GM19099 (cell line): ENCODE results near the gene INPP5K.

ENCODE experiments used
- POLR2A ChIP-seq: IDR thresholded peaks from 3 replicates; pipeline ENCODE4 v1.6.1; 2011; ENCODE audit warnings: low read depth; ENCODE audit not compliant: insufficient read length; ENCODE audit errors: extremely low read depth

The INPP5K gene

GRCh38 chr17:1470755-1471462, 45.5 kb downstream of the INPP5K start:
- TF ChIP-seq POLR2A = no peak

DNA sequence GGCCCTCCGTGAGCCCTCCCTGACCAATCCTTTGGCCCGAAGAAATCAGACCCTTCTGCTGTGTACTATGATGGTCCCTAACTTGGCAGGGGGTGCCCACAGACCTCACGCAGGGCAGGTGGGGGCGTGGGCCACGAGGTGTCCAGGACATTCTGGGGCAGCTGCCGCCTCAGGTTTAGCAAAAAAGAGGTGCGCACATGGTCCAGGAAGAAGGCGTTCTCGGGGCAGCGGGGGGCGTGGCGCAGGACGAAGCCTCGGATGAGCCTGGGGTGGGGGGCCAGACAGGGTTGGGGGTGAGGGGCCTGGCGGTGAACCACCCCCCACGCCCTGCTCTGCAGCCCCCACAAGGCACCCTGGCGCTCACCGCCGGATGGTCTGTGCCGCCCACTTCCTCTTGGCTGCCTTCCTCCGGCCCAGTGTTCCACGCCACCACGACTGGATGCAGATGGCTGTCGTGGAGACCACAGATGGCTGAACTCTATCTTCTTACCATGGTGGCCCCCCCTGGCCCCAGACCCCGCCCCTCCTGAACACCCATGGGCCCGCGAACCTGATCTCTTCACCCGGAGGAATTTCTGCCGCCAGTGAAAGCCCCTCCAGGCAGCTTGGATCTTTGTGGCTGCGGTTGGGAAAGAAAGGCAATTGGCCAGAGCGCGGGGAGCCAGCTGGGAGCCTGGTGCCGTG, 46.2 kb downstream of the INPP5K start:
- no peak for TF ChIP-seq POLR2A

DNA sequence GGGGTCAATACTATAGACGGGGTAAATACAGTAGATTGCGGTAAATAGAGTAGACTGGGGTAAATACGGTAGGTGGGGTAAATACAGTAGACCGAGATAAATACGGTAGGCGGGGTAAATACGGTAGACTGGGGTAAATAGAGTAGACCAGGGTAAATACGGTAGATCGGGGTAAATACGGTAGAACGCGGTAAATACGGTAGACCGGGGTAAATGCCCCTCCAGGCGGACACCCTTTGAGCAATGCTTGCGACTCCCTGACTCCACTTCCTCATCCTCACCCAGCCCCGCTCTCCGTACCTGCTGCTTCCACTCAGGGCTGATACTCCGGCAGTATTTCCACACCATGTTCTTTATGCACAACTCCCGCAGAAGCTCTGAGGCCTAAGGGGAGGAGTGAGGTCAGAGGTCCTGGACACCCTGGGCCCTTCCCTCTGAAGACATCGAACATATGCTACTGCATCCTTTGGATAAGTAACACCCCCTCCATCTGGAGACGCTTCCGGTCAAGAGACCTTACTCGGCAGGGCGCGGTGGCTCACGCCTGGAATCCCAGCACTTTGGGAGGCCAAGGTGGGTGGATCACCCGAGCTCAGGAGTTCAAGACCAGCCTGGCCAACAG, 47.1 kb downstream of the INPP5K start:
- TF ChIP-seq POLR2A = no peak

GRCh38 chr17:1467898-1468492, 48.4 kb downstream of the INPP5K start:
- TF ChIP-seq POLR2A = no peak

DNA sequence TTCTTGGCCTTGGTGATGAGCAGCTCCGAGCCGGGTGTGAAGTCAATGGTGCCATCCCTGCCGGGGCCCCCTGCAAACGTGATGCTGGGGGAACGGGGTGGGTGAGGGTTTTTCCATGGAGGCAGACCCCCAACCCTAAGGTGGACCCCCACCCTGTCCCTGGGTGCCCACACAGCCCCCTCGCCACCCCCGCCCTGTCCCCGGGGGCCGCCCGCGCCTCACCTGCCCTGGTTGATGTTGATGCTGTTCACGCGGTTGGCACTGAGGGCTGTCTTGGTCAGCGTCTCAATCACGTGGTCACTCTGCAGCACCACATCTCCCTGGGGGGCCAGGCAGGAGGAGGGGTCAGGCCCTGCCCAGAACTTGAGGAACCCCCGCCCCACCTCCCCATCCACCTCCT, 49.2 kb downstream of the INPP5K start:
- TF ChIP-seq POLR2A = no peak

GRCh38 chr17:1464186-1464585, 52.2 kb downstream of the INPP5K start:
- no peak for TF ChIP-seq POLR2A

DNA sequence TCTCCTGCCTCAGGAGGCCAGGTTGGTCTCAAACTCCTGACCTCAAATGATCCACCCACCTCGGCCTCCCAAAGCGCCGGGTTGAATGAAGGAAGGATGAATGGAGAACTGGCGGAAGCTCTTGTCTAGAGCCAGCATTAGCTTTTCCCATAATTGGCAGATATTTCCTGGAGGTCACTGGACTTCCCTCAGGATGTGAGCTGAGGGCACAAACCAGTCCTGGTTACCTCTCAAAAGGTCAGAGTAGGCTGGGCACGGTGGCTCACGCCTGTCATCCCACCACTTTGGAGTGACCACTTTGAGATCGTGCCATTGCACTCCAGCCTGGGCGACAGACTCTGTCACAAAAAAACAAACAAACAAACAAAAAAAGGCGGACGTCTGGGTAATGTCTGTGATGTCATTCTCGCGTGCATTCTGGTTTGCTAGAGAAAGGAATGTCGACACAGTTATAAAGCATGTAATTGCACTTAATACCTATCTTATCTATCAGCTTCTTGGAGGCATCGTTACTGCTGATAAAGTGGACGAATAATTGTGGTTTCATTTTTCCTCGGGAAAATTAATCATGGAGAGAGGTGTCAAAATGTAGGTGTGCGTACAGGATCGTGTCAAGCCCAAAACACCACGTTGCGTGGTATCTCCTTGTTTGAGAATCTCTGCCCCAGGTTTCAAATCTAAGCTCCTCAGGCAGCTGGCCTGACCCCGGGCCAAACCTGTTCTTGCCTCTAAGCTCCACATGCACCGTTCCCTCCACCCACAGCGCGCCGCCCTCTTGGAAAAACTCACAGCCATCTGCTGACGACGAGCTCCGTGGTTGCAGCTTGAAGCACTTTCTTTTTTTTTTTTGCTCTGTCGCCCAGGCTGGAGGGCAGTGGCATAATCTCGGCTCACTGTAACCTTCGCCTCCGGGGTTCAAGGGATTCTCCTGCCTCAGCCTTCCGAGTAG, 54.0 kb downstream of the INPP5K start:
- TF ChIP-seq POLR2A = no peak

DNA sequence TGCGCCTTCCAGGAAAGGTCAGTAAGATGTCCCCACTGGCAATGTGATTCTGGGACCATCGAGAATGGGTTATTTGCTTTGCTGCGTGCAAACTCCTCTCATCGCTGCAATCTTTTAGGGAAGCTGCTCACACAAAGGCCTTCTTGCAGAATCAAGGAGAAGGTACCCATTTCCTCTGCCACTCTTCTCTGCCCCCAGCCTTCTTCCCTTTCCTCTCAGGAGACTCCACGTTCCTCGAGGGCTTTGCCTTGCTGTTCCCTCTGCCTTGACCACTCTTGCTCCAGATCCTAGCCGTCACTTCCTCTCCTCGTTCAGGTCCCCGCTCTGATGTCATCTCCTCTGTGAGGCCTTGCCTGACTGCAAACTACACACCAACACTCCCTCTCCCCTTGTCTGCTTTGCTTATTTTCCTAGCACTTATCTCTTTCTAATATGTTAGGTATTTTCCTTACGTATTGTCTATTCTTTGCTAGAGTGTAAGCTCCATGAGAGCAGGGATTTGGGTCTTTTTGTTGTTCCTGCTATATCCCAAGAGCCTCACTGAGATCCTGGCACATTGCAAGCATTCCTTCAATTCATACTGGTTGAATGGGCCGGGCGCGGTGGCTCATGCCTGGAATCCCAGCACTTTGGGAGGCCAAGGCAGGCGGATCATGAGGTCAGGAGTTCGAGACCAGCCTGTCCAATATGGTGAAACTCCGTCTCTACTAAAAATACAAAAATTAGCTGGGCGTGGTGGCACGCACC, 55.0 kb downstream of the INPP5K start:
- TF ChIP-seq POLR2A = no peak

DNA sequence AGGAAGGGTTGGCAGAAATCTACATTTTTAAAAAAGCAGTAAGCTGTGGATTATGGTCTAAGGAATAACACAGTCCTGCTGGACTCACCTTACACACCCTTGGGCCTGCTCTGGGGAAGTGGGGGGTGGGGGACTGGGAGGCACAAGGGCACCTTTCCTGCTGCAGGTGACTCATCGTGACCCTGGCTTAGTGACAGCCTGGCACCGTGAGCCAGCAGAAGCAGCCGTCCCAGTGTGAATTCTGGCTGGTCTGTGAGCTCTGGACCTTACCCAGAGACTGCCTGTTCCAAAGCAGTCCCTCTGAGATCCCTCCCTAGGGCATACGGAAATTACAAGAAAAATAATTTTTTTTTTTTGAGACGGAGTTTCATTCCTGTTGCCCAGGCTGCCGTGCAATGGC, 56.2 kb downstream of the INPP5K start:
- no peak for TF ChIP-seq POLR2A

GRCh38 chr17:1455797-1456599, 60.4 kb downstream of the INPP5K start, which contains the start of gene CRK:
Gene CRK, minus strand, starts transcription at chr17:1456232. Its CDS starts 115 bp downstream, at chr17:1456117.
- TF ChIP-seq POLR2A = peak; percentile 90

- no peak for TF ChIP-seq POLR2A
Observed at GRCh38 chr17:1455291-1455796, 61.1 kb downstream of the INPP5K start.

DNA sequence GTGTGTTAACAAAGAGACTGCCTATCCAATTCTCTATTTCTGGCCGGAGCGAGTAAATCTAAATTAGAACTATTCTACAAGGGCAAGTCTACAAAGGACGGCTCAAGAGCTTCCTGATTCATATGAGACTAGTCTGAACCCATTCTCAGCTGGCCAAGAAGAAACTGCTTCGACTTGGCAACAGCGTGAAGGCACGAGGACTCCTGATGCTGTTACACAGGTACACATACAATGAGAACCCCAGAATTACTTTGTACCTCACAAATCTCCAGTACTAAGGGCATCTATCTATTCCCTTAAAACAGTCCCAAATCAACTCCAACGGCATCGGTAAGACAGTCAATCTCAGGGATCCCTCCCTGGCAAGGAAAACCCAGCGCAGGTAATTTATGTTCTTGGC, 61.9 kb downstream of the INPP5K start:
- no peak for TF ChIP-seq POLR2A

- no peak for TF ChIP-seq POLR2A
Observed at GRCh38 chr17:1452836-1453235, 63.6 kb downstream of the INPP5K start.
